ENCODE measurements around the gene IL21R.
A peak's percentile ranks its signal among the peaks of the same experiment; 100 is the strongest.

The IL21R gene

DNA sequence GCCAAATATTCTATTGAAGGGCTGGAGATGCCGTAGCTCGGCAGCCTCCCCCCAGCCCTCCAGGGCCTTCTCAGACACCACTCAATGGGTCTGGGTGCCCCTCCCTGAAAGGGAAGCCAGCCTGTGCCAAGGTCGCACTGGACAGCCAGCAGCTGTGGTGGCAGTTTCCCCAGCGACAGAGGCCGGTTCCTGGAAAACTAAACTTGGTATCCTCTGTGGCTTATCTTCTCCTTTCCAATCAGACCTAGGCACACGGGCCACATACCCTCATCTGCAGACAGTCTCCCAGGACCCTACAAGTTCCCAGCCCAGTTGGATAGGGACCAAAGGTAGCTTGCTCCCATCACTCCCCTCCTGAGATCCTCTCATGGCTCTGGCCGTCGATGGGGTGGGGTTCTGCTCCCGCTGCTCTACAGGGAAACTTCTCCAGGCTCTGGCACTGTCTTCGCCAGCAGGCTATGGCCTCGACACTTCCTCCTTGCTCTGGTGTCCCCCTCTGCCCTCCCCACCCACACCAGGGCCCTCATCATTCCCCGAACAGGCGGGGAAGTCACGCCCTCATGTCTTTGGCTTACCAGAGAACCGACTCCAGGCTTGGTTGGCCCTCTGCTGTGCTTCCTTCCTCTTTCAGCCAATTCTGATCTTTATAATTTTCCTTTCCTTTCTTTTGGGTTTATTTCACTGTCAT lies 18.3 kb upstream of the IL21R start:
- H3K4me3 ChIP-seq: peak overlapping the region; percentile 10
- H3K27ac ChIP-seq: peak overlapping the region in 1 of 2 donors; percentile 40
- TF ChIP-seq, protein P1, sequence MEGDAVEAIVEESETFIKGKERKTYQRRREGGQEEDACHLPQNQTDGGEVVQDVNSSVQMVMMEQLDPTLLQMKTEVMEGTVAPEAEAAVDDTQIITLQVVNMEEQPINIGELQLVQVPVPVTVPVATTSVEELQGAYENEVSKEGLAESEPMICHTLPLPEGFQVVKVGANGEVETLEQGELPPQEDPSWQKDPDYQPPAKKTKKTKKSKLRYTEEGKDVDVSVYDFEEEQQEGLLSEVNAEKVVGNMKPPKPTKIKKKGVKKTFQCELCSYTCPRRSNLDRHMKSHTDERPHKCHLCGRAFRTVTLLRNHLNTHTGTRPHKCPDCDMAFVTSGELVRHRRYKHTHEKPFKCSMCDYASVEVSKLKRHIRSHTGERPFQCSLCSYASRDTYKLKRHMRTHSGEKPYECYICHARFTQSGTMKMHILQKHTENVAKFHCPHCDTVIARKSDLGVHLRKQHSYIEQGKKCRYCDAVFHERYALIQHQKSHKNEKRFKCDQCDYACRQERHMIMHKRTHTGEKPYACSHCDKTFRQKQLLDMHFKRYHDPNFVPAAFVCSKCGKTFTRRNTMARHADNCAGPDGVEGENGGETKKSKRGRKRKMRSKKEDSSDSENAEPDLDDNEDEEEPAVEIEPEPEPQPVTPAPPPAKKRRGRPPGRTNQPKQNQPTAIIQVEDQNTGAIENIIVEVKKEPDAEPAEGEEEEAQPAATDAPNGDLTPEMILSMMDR (IDR thresholded peaks at IDR 0.05): no peak
- DNase-seq (ENCODE audit: low spot score): no peak

DNA sequence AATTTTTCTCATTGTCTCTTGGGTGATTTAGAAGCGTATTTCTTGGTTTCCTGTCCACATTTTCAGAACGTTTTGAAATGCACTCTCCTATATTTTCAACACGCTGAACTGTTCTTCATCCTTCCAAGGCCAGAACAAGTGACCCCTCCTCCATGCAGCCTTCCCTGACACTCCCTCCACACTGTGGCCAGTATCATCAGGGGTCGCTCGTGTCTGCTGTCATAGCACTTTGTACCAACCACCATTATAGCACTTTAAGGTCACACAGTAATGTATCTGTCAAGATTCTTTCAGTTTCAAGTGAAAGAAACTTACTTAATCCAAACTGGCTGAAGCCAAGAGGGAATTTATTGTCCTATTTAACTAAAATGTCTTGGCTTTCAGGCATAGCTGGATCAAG lies 17.5 kb upstream of the IL21R start:
- TF ChIP-seq, protein P1 (IDR thresholded peaks at IDR 0.05): no peak
- no peak for DNase-seq (ENCODE audit: low spot score)
- Histone ChIP-seq H3K4me3 (no peak overlapping the region), H3K27ac (no peak overlapping the region)

DNA sequence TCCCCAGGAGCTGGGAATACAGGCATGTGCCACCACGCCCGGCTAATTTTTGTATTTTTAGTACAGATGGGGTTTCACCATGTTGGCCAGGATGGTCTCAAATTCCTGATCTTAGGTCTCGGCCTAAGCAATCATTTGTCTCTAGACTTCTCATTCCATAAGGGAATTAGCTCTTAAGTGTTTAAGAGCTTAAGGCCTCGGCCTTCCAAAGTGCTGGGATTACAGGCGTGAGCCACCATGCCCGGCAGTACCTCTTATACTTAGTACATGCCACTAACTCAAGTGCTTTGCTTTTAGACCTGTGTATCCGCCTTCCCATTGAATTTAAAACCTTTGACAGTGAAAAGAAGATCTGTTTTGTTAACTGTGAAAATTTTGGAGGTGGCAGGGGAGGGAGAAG lies 16.6 kb upstream of the IL21R start:
- TF ChIP-seq, protein P1 (IDR thresholded peaks at IDR 0.05): no peak
- no peak for DNase-seq (ENCODE audit: low spot score)
- Histone ChIP-seq H3K4me3 (no peak overlapping the region), H3K27ac (no peak overlapping the region)

DNA sequence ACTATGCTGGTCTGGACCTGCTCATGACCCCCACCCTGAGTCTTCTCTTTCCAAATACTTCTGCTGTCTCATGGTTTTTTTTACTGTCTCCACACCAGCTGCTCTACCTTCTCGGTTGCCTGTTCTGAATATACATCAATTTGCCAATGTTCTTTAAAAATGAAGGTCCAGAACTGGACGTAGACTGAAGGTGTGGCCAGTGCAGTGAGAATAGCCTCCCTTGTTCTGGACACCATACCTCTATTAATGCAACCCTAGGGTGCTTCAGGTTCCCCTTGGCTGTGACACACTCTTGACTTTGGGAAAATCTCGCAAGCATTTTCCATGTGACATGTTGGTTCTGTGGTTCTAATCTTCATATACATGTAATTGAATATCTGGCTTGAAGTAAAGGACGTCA lies 15.3 kb upstream of the IL21R start:
- DNase-seq (ENCODE audit: low spot score): no peak
- TF ChIP-seq, protein P1 (IDR thresholded peaks at IDR 0.05): no peak
- no peak overlapping the region for H3K4me3 ChIP-seq
- H3K27ac ChIP-seq: no peak overlapping the region

DNA sequence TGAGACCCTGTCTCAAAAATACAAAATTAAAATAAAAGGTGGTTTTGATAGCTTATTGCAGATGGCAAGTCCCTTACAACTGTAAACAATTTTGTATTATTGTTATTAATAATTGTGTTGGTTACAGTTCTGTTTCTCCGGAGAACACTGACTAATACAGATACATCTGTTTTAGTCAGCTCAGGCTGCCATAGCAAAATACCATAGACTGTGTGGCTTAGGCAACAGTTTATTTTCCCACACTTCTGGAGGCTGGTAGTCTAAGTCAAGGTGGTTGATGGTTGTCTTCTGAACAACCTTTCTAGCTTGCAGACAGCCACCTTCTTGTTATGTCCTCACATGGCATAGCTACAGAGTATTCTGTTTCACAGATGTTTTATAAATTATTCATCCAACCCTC lies 14.2 kb upstream of the IL21R start:
- Histone ChIP-seq H3K27ac (no peak overlapping the region), H3K4me3 (no peak overlapping the region)
- no peak for DNase-seq (ENCODE audit: low spot score)
- TF ChIP-seq, protein P1 (IDR thresholded peaks at IDR 0.05): no peak

DNA sequence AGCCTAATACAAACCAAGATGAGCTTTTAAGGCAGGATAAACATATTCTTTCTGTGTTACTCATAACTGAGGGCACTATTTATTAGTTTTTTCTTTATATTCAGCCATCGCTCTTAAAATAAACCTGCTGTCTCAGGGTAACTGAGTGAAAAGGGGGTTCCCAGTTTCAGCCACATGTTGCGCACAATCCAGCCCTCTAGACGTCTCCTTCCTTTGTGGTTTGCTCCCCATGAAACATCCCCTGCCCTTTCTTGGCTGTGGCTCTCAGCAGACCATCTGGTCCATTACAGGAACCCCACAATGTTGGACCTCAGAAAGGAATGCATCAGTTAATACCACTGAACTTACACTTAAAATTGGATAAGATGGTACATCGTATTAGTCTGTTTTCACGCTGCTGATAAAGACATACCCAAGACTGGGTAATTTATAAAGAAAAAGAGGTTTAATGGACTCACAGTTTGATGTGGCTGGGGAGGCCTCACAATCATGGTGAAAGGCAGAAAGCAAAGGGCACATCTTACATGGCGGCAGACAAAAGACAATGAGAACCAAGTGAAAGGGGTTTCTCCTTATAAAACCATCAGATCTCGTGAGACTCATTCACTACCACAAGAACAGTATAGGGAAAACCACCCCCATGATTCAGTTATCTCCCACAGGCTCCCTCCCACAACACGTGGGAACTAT lies 12.6 kb upstream of the IL21R start:
- no peak for DNase-seq (ENCODE audit: low spot score)
- Histone ChIP-seq H3K27ac (no peak overlapping the region), H3K4me3 (no peak overlapping the region)
- TF ChIP-seq, protein P1 (IDR thresholded peaks at IDR 0.05): no peak

DNA sequence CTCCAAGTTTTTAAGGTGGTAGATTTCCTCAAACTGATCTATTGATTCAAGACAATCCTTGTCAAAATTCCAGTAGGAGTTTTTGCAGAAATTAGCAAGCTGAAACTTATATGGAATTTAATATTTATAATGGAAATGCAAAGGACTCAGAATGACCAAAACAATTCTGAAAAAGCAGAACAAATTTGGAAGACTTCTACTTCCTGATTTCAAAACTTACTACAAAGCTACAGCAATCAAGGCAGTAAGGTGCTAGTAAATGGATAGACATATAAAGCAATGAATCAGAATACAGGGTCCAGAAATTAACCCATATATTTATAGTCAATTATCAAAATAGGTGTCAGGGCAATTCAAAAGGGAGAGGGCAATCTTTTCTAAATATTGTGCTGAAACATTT lies 11.8 kb upstream of the IL21R start:
- DNase-seq (ENCODE audit: low spot score): no peak
- Histone ChIP-seq H3K27ac (no peak overlapping the region), H3K4me3 (no peak overlapping the region)
- TF ChIP-seq, protein P1 (IDR thresholded peaks at IDR 0.05): no peak
